Measurements from ENCODE around the gene CTDSPL. TPM values are rescaled to one million over a fixed set of nuclear protein-coding genes. Genes with fewer than 3 reads are reported as not detected.

CTDSPL gene
- total RNA-seq, 1 donor from 2014 or later = 71.2 TPM

- intact Hi-C loops (cut with DNase I) = no loop called here
- DNase-seq (ENCODE audit: low spot score) = no peak
- no peak for ATAC-seq
These were observed 24.1 kb downstream of the CTDSPL start for GRCh38 chr3:37885814-37886213.

- no peak for ATAC-seq
- DNase-seq (ENCODE audit: low spot score) = no peak
- intact Hi-C loops (cut with DNase I) = no loop called here
These were observed 24.7 kb downstream of the CTDSPL start for GRCh38 chr3:37886395-37886794.

- intact Hi-C loops (cut with DNase I) = no loop called here
- ATAC-seq = no peak
- no peak for DNase-seq (ENCODE audit: low spot score)
These were observed 25.4 kb downstream of the CTDSPL start for GRCh38 chr3:37887062-37887461.

- intact Hi-C loops (cut with DNase I) = no loop called here
- ATAC-seq = no peak
These were observed 26.1 kb downstream of the CTDSPL start for GRCh38 chr3:37887824-37888223.

GRCh38 chr3:37888421-37888820 lies 26.7 kb downstream of the CTDSPL start:
- intact Hi-C loops (cut with DNase I) = no loop called here
- no peak for DNase-seq (ENCODE audit: low spot score)
- no peak for ATAC-seq

More at GRCh38 chr3:37887824-37888223, 26.1 kb downstream of the CTDSPL start:
- DNase-seq (ENCODE audit: low spot score) = no peak

GRCh38 chr3:37890522-37890921 lies 28.8 kb downstream of the CTDSPL start:
- no peak for ATAC-seq
- DNase-seq (ENCODE audit: low spot score) = no peak
- intact Hi-C loops (cut with DNase I) = no loop called here

GRCh38 chr3:37891227-37891626 lies 29.5 kb downstream of the CTDSPL start:
- DNase-seq (ENCODE audit: low spot score) = no peak
- peak; percentile 29 for ATAC-seq
- intact Hi-C loops (cut with DNase I) = no loop called here

GRCh38 chr3:37892927-37893600 lies 31.4 kb downstream of the CTDSPL start:
- ATAC-seq = peak; percentile 97
- no peak for DNase-seq (ENCODE audit: low spot score)
- intact Hi-C loops (cut with DNase I) = no loop called here

- DNase-seq (ENCODE audit: low spot score) (no peak), ATAC-seq (no peak)
- intact Hi-C loops (cut with DNase I) = no loop called here
These were observed 35.1 kb downstream of the CTDSPL start for GRCh38 chr3:37896827-37897226.

- intact Hi-C loops (cut with DNase I) = no loop called here
- DNase-seq (ENCODE audit: low spot score) (no peak), ATAC-seq (no peak)
These were observed 36.1 kb downstream of the CTDSPL start for GRCh38 chr3:37897763-37898162.

GRCh38 chr3:37898424-37898823 lies 36.7 kb downstream of the CTDSPL start:
- no peak for ATAC-seq
- no peak for DNase-seq (ENCODE audit: low spot score)
- intact Hi-C loops (cut with DNase I) = no loop called here

GRCh38 chr3:37899101-37899707 lies 37.5 kb downstream of the CTDSPL start:
- intact Hi-C loops (cut with DNase I) = no loop called here
- no peak for ATAC-seq
- DNase-seq (ENCODE audit: low spot score) = no peak

GRCh38 chr3:37899711-37900306 lies 38.1 kb downstream of the CTDSPL start:
- intact Hi-C loops (cut with DNase I) = no loop called here
- no peak for DNase-seq (ENCODE audit: low spot score)
- ATAC-seq = no peak

- ATAC-seq (no peak), DNase-seq (ENCODE audit: low spot score) (no peak)
- intact Hi-C loops (cut with DNase I) = no loop called here
These were observed 40.0 kb downstream of the CTDSPL start for GRCh38 chr3:37901721-37902120.

GRCh38 chr3:37902674-37903073 lies 41.0 kb downstream of the CTDSPL start:
- intact Hi-C loops (cut with DNase I) = no loop called here
- ATAC-seq (no peak), DNase-seq (ENCODE audit: low spot score) (no peak)

GRCh38 chr3:37903320-37903719 lies 41.6 kb downstream of the CTDSPL start:
- ATAC-seq = no peak
- intact Hi-C loops (cut with DNase I) = no loop called here

GRCh38 chr3:37903734-37904133 lies 42.1 kb downstream of the CTDSPL start:
- intact Hi-C loops (cut with DNase I) = no loop called here

More at GRCh38 chr3:37903320-37903719, 41.6 kb downstream of the CTDSPL start:
- no peak for DNase-seq (ENCODE audit: low spot score)

GRCh38 chr3:37904601-37905000 lies 42.9 kb downstream of the CTDSPL start:
- DNase-seq (ENCODE audit: low spot score) (no peak), ATAC-seq (peak; percentile 67)
- intact Hi-C loops (cut with DNase I) = no loop called here

More at GRCh38 chr3:37903734-37904133, 42.1 kb downstream of the CTDSPL start:
- DNase-seq (ENCODE audit: low spot score) = no peak
- ATAC-seq = no peak

GRCh38 chr3:37905346-37905745 lies 43.7 kb downstream of the CTDSPL start:
- intact Hi-C loops (cut with DNase I) = no loop called here
- ATAC-seq = no peak
- DNase-seq (ENCODE audit: low spot score) = no peak

- DNase-seq (ENCODE audit: low spot score) (no peak), ATAC-seq (peak; percentile 60)
- intact Hi-C loops (cut with DNase I) = no loop called here
These were observed 44.5 kb downstream of the CTDSPL start for GRCh38 chr3:37905987-37906674.

Data from sciatic nerve (tissue), 2 donors.